A673 (cell line): ENCODE results near the gene TRA2B.
A peak's percentile ranks its signal among the peaks of the same experiment; 100 is the strongest.

Source experiments
- CTCF ChIP-seq: fragments of 300-800, 200-600 bp; sonication (generic); conservative IDR thresholded peaks from 2 replicates; pipeline ENCODE4 v1.5.1; 2017; ENCODE audit warnings: low read depth, mild to moderate bottlenecking, antibody characterized with exemption, low read length, moderate library complexity, mixed read lengths
- EZH2 ChIP-seq: fragments of 200-600 bp; sonication (generic); IDR thresholded peaks from 2 replicates; pipeline ENCODE4 v1.6.1; 2017; ENCODE audit warnings: borderline replicate concordance, low read depth, mild to moderate bottlenecking, mixed read lengths, antibody characterized with exemption, low read length; ENCODE audit not compliant: poor library complexity, severe bottlenecking

GRCh38 chr3:185937689-185938374 lies at the start of gene TRA2B:
- TF ChIP-seq CTCF: peak; percentile 52
- no peak for TF ChIP-seq EZH2
